Measurements from ENCODE around the gene LENEP. TPM values are rescaled to one million over a fixed set of nuclear protein-coding genes. Genes with fewer than 3 reads are reported as not detected.

The LENEP gene
- total and polyA plus RNA-seq, 2 of the 8 experiments (the other 6 are each of a cell fraction or from before 2014, with no cell fraction given) = 1.3 TPM; not detected in 1

DNA sequence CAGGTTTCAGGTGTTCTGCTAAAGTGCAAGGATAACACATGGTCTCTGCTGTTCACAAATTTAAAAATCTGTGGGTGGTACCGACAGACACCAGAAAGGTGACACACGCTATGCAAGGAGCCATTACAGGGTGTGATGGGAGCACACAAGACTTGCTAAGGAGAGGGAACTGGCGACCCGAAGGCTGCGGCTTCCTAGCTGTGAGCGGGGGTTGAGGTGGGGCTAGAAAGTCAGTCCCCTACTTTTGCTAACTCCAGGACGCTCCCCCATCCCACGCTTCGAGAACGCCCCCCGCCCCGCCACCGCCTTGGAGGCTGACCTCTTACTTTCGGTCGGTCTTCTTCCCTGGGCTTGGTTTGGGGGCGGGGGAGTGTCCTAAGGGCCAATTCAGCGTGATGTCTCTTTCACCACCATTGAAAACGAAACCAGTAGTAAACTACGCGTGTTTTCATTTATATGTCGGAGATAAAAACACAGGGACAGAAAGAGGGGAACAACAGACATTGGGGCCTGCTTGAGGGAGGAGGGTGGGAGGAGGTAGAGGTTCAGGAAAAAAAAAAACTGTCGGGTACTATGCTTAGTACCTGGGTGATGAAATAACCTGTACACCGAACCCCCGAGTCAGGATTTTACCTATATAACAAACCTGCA lies 17.9 kb upstream of the LENEP start:
- Histone ChIP-seq H3K23ac (ENCODE audit: insufficient read length) (no peak overlapping the region), H3K56ac (replicated peaks; ENCODE audit: insufficient read length, low read depth, low read length) (peak overlapping the region; percentile 17), H3K9me3 (ENCODE audit: insufficient read depth in 2 of 2, low read depth in 1 of 2, low read length in 1 of 2) (no peaks in the 10 kb centered on the region), H3K4me2 (ENCODE audit: insufficient read depth in 1 of 2, low read depth in 2 of 2, low read length in 2 of 2) (peak overlapping the region; percentile 78 to 94), H4K91ac (replicated peaks; ENCODE audit: insufficient read length, low read length) (peak overlapping the region; percentile 79), H2BK120ac (replicated peaks; ENCODE audit: low read depth, low read length) (no peak overlapping the region), H2BK20ac (ENCODE audit: low read length) (no peak overlapping the region), H3K79me1 (ENCODE audit: low read depth, low read length) (no peaks in the 10 kb centered on the region; the same call in 1 of the 2 replicates), H3K27ac (ENCODE audit: low read depth, low read length) (peak overlapping the region; percentile 85), H3K27me3 (replicated peaks in 1 of 4; ENCODE audit: control insufficient read depth in 3 of 4, extremely low read depth in 1 of 4, insufficient read depth in 3 of 4, low read length in 3 of 4) (no peaks in the 10 kb centered on the region), H2AFZ (ENCODE audit: low read length) (no peak overlapping the region), H4K5ac (ENCODE audit: insufficient read length, low read depth, low read length) (peak overlapping the region; percentile 36), H3K4me3 (ENCODE audit: extremely low read depth in 1 of 4, insufficient read depth in 2 of 4, low read depth in 3 of 4, low read length in 4 of 4) (peak overlapping the region; percentile 87 to 99 (median 96)), H3K18ac (ENCODE audit: extremely low read depth, low read length) (no peak overlapping the region), H3K14ac (ENCODE audit: insufficient read length) (no peak overlapping the region), H4K20me1 (replicated peaks in 1 of 2; ENCODE audit: control insufficient read depth in 1 of 2, insufficient read depth in 2 of 2, low read length in 2 of 2) (peaks cover 2 to 8% of the 10 kb centered on the region in 2 experiments), H4K8ac (ENCODE audit: extremely low read depth, insufficient read depth, low read length) (peak overlapping the region; percentile 29; the same call in 1 of the 2 replicates), H2BK12ac (ENCODE audit: low read depth, low read length) (peak overlapping the region; percentile 62; the same call in 1 of the 2 replicates), H3K36me3 (ENCODE audit: control insufficient read depth in 2 of 4, insufficient read depth in 4 of 4, low read length in 3 of 4) (peaks cover 9 to 20% (median 16%) of the 10 kb centered on the region in 4 experiments), H3K4ac (replicated peaks; ENCODE audit: insufficient read length, low read depth, low read length) (no peak overlapping the region), H2AK5ac (ENCODE audit: low read depth, low read length) (no peak overlapping the region), H3K23me2 (ENCODE audit: low read depth, low read length) (peaks cover 18% of the 10 kb centered on the region), H3K9ac (replicated peaks in 1 of 4; ENCODE audit: extremely low read depth in 1 of 4, low read depth in 3 of 4, low read length in 3 of 4) (peak overlapping the region; percentile 70 to 98 (median 86)), H2BK15ac (ENCODE audit: low read length) (no peak overlapping the region), H3K4me1 (replicated peaks in 1 of 4; ENCODE audit: control insufficient read depth in 3 of 4, insufficient read depth in 4 of 4, low read length in 3 of 4) (peaks cover 3 to 13% (median 11%) of the 10 kb centered on the region in 4 experiments; a peak in 6 of 7 replicates), H2BK5ac (ENCODE audit: low read depth, low read length) (peak overlapping the region; percentile 94), H3K79me2 (ENCODE audit: control insufficient read depth in 1 of 2, insufficient read depth in 2 of 2, low read length in 2 of 2) (peaks cover 19 to 46% of the 10 kb centered on the region in 2 experiments)
- CTCF ChIA-PET (ENCODE audit: partially characterized antibody) = interaction anchor here (1.0 to 20.6 kb wide), 3 partner anchors 21 to 86 kb away, joined by 4 to 334 read pairs (median 5); partner anchors contain the start of gene LENEP
- 7% methylated on average over 16 of the region's 24 CpGs; no CpG with 5 or more reads in 1 of the 2 experiments for WGBS, 2 experiments (ENCODE audit: extremely low coverage in 1 of 2, insufficient coverage in 1 of 2, insufficient read length in 1 of 2, insufficient replicate concordance in 2 of 2, low coverage in 1 of 2, low lambda C conversion rate in 2 of 2, missing lambda C conversion rate in 1 of 2)
- TF ChIP-seq POLR2AphosphoS5 (IDR thresholded peaks at IDR 0.05; ENCODE audit: low read depth, low read length) (peak; percentile 66), CREB1 (IDR thresholded peaks at IDR 0.05) (no peak), POLR2A (IDR thresholded peaks at IDR 0.05; ENCODE audit: control extremely low read depth in 1 of 2, low read depth in 2 of 2, low read length in 2 of 2) (peak in 1 of 2 experiments; percentile 41; a peak in 1 of 3 replicates), SIN3A (conservative IDR thresholded peaks at IDR 0.05 in 1 of 2, IDR thresholded peaks at IDR 0.05 in 1 of 2; ENCODE audit: low read depth in 1 of 2, low read length in 2 of 2) (peak in 1 of 2 experiments; percentile 10; a peak in 1 of 4 replicates), SAP30 (IDR thresholded peaks at IDR 0.05; ENCODE audit: insufficient read depth, insufficient replicate concordance, low read length) (peak; percentile 48)
- DNase-seq (ENCODE audit: low read depth in 1 of 2, low spot score in 2 of 2) = no peak
- FAIRE-seq = no peak
- POLR2A ChIA-PET (ENCODE audit: partially characterized antibody) = interaction anchor here (0.7 to 42.8 kb wide), 7 partner anchors 6 to 55 kb away, joined by 3 to 702 read pairs (median 120); partner anchors contain the start of genes FLAD1, LENEP, PBXIP1 and PYGO2
